GM19351 (cell line): ENCODE measurements around the gene UBAC1.
"Not testable (repeated sequence)": the region's sequence is repeated elsewhere in the genome, so short reads cannot be mapped to it uniquely, and the experiment has no call there.

Experiments
- ATAC-seq: cut with Tn5 transposase; IDR thresholded peaks from one replicate; pipeline ENCODE4 v1.9.1; 2021; ENCODE audit warnings: mild to moderate bottlenecking, moderate library complexity; ENCODE audit not compliant: unreplicated experiment

The UBAC1 gene

GRCh38 chr9:135923508-135923907, 37.7 kb downstream of the UBAC1 start:
- no peak for ATAC-seq

GRCh38 chr9:135921749-135922310, 39.3 kb downstream of the UBAC1 start:
- ATAC-seq, result no peak

- no peak for ATAC-seq
These were observed 40.1 kb downstream of the UBAC1 start for GRCh38 chr9:135920973-135921585.

- ATAC-seq, result no peak
These were observed 40.8 kb downstream of the UBAC1 start for GRCh38 chr9:135920256-135920930.

- ATAC-seq, result no peak
These were observed 41.8 kb downstream of the UBAC1 start for GRCh38 chr9:135919318-135919890.

- not testable (repeated sequence) for ATAC-seq
These were observed 44.9 kb downstream of the UBAC1 start for GRCh38 chr9:135916227-135916626.

GRCh38 chr9:135914921-135915320, 46.3 kb downstream of the UBAC1 start:
- no peak for ATAC-seq

GRCh38 chr9:135911233-135911632, 49.9 kb downstream of the UBAC1 start:
- ATAC-seq, result not testable (repeated sequence)

- ATAC-seq, result no peak
These were observed 50.4 kb downstream of the UBAC1 start for GRCh38 chr9:135910757-135911156.

GRCh38 chr9:135910216-135910615, 51.0 kb downstream of the UBAC1 start:
- no peak for ATAC-seq

- ATAC-seq, result no peak
These were observed 51.8 kb downstream of the UBAC1 start for GRCh38 chr9:135909371-135909770.

- no peak for ATAC-seq
These were observed 52.4 kb downstream of the UBAC1 start for GRCh38 chr9:135908754-135909204.

GRCh38 chr9:135908093-135908753, 53.0 kb downstream of the UBAC1 start:
- no peak for ATAC-seq

- peak; percentile 76 for ATAC-seq
These were observed 53.6 kb downstream of the UBAC1 start, which contains the start of gene CAMSAP1 for GRCh38 chr9:135907431-135908092. Gene CAMSAP1 (minus strand): TSS chr9:135907546. CDS start chr9:135907159, 387 bp downstream.

- peak; percentile 24 for ATAC-seq
These were observed 54.2 kb downstream of the UBAC1 start for GRCh38 chr9:135907006-135907430.

GRCh38 chr9:135906291-135907005, 54.7 kb downstream of the UBAC1 start:
- peak; percentile 15 for ATAC-seq

GRCh38 chr9:135905380-135906258, 55.6 kb downstream of the UBAC1 start:
- ATAC-seq, result no peak

- no peak for ATAC-seq
These were observed 57.2 kb downstream of the UBAC1 start for GRCh38 chr9:135903786-135904520.

GRCh38 chr9:135903358-135903656, 57.9 kb downstream of the UBAC1 start:
- ATAC-seq, result no peak
